Measurements from ENCODE around the gene GNAQ. TPM values are rescaled to one million over a fixed set of nuclear protein-coding genes. Genes with fewer than 3 reads are reported as not detected.

GNAQ gene
- total and polyA plus RNA-seq, 4 donors, result 24.6 to 86.2 (median 51.4) TPM

DNA sequence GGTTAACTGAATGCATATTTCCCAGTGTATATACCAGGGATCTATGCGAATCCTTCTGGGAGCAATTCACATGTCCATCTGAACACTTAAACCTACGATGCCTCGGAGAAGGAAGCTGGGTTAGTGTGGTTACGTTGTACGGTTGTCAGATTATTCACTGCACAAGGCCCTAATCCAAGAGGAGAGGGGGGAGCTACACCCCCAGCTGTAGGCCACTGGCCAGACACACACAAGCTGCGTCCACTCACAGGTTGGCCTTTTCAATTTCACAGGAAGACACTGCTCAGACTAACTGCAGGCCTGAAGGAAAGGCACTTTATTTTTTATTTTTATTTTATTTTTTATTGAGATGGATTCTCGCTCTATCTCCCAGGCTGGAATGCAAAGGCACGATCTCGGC, 199.0 kb downstream of the GNAQ start:
- DNase-seq, result peak in 1 of 3 donors; percentile 25
- ATAC-seq (ENCODE audit: insufficient read depth, low FRiP score), result no peak
- no peak overlapping the region for H3K27ac ChIP-seq (ENCODE audit: low read depth in 1 of 2, low read length in 1 of 2)
- no peak for TF ChIP-seq CTCF (IDR thresholded peaks at IDR 0.05; ENCODE audit: control extremely low read depth, extremely low read depth)
- peaks cover 3 to 9% (median 4%) of the 10 kb centered on the region in 5 donors for H3K4me1 ChIP-seq (ENCODE audit: control insufficient read depth in 5 of 5, insufficient read depth in 5 of 5, low read length in 5 of 5)
- 82 to 87% methylated on average over 9 of the region's 9 CpGs for WGBS, 2 donors
- H3K4me3 ChIP-seq, result no peak overlapping the region
- H3K9ac ChIP-seq (ENCODE audit: insufficient read depth in 1 of 2, low read length in 2 of 2), result no peak overlapping the region
- H3K9me3 ChIP-seq (ENCODE audit: control insufficient read depth in 4 of 4, insufficient read depth in 3 of 4, low read length in 3 of 4), result no peaks in the 10 kb centered on the region
- no peaks in the 10 kb centered on the region for H3K27me3 ChIP-seq (ENCODE audit: control insufficient read depth in 3 of 3, insufficient read depth in 3 of 3, low read length in 2 of 3)
- no peaks in the 10 kb centered on the region for H3K36me3 ChIP-seq (ENCODE audit: control insufficient read depth in 4 of 4, insufficient read depth in 4 of 4, low read length in 4 of 4)

GRCh38 chr9:77831781-77832180, 199.8 kb downstream of the GNAQ start:
- no peak for DNase-seq
- H3K27ac ChIP-seq (ENCODE audit: low read depth in 1 of 2, low read length in 1 of 2), result no peak overlapping the region
- H3K4me3 ChIP-seq, result no peak overlapping the region
- no peak for TF ChIP-seq CTCF (IDR thresholded peaks at IDR 0.05; ENCODE audit: control extremely low read depth, extremely low read depth)
- no peaks in the 10 kb centered on the region for H3K27me3 ChIP-seq (ENCODE audit: control insufficient read depth in 3 of 3, insufficient read depth in 3 of 3, low read length in 2 of 3)
- no peaks in the 10 kb centered on the region for H3K9me3 ChIP-seq (ENCODE audit: control insufficient read depth in 4 of 4, insufficient read depth in 3 of 4, low read length in 3 of 4)
- ATAC-seq (ENCODE audit: insufficient read depth, low FRiP score), result no peak
- no peaks in the 10 kb centered on the region for H3K36me3 ChIP-seq (ENCODE audit: control insufficient read depth in 4 of 4, insufficient read depth in 4 of 4, low read length in 4 of 4)
- H3K9ac ChIP-seq (ENCODE audit: insufficient read depth in 1 of 2, low read length in 2 of 2), result no peak overlapping the region
- WGBS, 2 donors, result 97 to 100% methylated on average over 1 of the region's 1 CpG
- peaks cover 3 to 14% (median 4%) of the 10 kb centered on the region in 5 donors for H3K4me1 ChIP-seq (ENCODE audit: control insufficient read depth in 5 of 5, insufficient read depth in 5 of 5, low read length in 5 of 5)

DNA sequence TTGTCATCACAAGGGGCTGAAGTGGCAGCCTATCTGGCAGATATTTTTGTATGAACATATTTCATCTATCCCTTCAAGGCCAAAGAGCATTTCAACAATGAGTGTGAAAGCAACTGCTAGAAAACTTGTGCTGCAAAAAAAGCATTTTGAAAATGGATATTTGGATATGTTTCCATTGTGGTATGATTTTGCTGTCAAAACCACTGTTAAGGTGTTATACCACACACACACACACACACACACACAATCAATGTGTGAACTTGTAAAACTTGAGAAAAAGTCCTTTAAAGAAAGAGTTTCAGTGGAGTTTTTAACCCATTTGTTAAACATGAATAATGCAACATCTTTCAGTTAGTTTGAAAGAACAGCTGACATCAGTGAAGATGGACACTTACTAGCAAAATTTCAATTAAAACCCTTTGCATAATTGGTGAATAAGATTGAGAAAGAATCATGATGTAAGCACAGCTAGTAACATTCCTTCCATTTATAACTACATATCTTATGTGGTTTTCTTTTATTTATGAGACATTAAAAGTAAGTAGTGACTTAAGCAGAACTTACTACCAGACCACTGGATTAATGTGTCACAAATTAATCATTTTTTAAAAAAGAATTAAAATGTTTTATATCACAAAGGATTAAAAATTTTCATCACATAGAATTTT, 200.9 kb downstream of the GNAQ start:
- no peaks in the 10 kb centered on the region for H3K36me3 ChIP-seq (ENCODE audit: control insufficient read depth in 4 of 4, insufficient read depth in 4 of 4, low read length in 4 of 4)
- no peaks in the 10 kb centered on the region for H3K9me3 ChIP-seq (ENCODE audit: control insufficient read depth in 4 of 4, insufficient read depth in 3 of 4, low read length in 3 of 4)
- no peak for ATAC-seq (ENCODE audit: insufficient read depth, low FRiP score)
- peak in 1 of 3 donors; percentile 20 for DNase-seq
- H3K4me1 ChIP-seq (ENCODE audit: control insufficient read depth in 5 of 5, insufficient read depth in 5 of 5, low read length in 5 of 5), result peaks cover 3 to 14% (median 4%) of the 10 kb centered on the region in 5 donors
- no peak for TF ChIP-seq CTCF (IDR thresholded peaks at IDR 0.05; ENCODE audit: control extremely low read depth, extremely low read depth)
- H3K27ac ChIP-seq (ENCODE audit: low read depth in 1 of 2, low read length in 1 of 2), result no peak overlapping the region
- no peak overlapping the region for H3K4me3 ChIP-seq
- H3K27me3 ChIP-seq (ENCODE audit: control insufficient read depth in 3 of 3, insufficient read depth in 3 of 3, low read length in 2 of 3), result no peaks in the 10 kb centered on the region
- H3K9ac ChIP-seq (ENCODE audit: insufficient read depth in 1 of 2, low read length in 2 of 2), result no peak overlapping the region

GRCh38 chr9:77829420-77829819, 202.2 kb downstream of the GNAQ start:
- Histone ChIP-seq H3K27me3 (ENCODE audit: control insufficient read depth in 3 of 3, insufficient read depth in 3 of 3, low read length in 2 of 3) (no peaks in the 10 kb centered on the region), H3K4me1 (ENCODE audit: control insufficient read depth in 5 of 5, insufficient read depth in 5 of 5, low read length in 5 of 5) (peaks cover 0 to 11% (median 4%) of the 10 kb centered on the region in 5 donors), H3K4me3 (no peak overlapping the region), H3K27ac (ENCODE audit: low read depth in 1 of 2, low read length in 1 of 2) (no peak overlapping the region), H3K9me3 (ENCODE audit: control insufficient read depth in 4 of 4, insufficient read depth in 3 of 4, low read length in 3 of 4) (no peaks in the 10 kb centered on the region), H3K36me3 (ENCODE audit: control insufficient read depth in 4 of 4, insufficient read depth in 4 of 4, low read length in 4 of 4) (no peaks in the 10 kb centered on the region), H3K9ac (ENCODE audit: insufficient read depth in 1 of 2, low read length in 2 of 2) (no peak overlapping the region)
- TF ChIP-seq CTCF (IDR thresholded peaks at IDR 0.05; ENCODE audit: control extremely low read depth, extremely low read depth), result no peak
- DNase-seq, result no peak
- WGBS, 2 donors, result 96 to 97% methylated on average over 4 of the region's 4 CpGs
- ATAC-seq (ENCODE audit: insufficient read depth, low FRiP score), result no peak
